K562 (cell line): ENCODE data around the gene ZFX. TPM values are rescaled to one million over a fixed set of nuclear protein-coding genes. Genes with fewer than 3 reads are reported as not detected.

Source experiments
- CTBP1 ChIP-seq: fragments of 450-650 bp; IDR thresholded peaks from 2 replicates; pipeline ENCODE4 v1.6.1; 2016; ENCODE audit warnings: borderline replicate concordance
- NR2C2 ChIP-seq, 2 experiments: fragments of 200-800 bp in 1 of 2; sonication (Bioruptor generic) in 1 of 2; sonication (generic) in 1 of 2; formaldehyde crosslinking in 1 of 2; IDR thresholded peaks; 2 replicates each; pipeline versions ENCODE4 v1.6.1 to v1.8.0; 2016 to 2022; ENCODE audit warnings: mild to moderate bottlenecking in 1 of 2, missing compliant biosample characterization in 1 of 2, missing genetic modification characterization in 1 of 2, missing genetic modification reagents in 1 of 2
- SFPQ ChIP-seq: fragments of 200-400 bp; formaldehyde crosslinking; IDR thresholded peaks from 2 replicates; pipeline ENCODE4 v1.6.1; 2017; ENCODE audit warnings: mild to moderate bottlenecking, low read depth, low read length, moderate library complexity
- SIN3B ChIP-seq: fragments of 450-650 bp; IDR thresholded peaks from 2 replicates; pipeline ENCODE4 v1.6.1; 2017; ENCODE audit warnings: low read depth, mild to moderate bottlenecking, moderate library complexity
- YY1 ChIP-seq, 3 experiments: IDR thresholded peaks; 2 replicates each; pipeline ENCODE4 v1.6.1; 2011; ENCODE audit warnings: low read length in 2 of 3, mild to moderate bottlenecking in 2 of 3, moderate library complexity in 2 of 3, borderline replicate concordance in 1 of 3, control low read depth in 1 of 3, low read depth in 1 of 3; ENCODE audit not compliant: insufficient read depth in 3 of 3, insufficient replicate concordance in 2 of 3, control insufficient read depth in 1 of 3, insufficient read length in 1 of 3; ENCODE audit errors: extremely low read depth in 1 of 3
- ZNF507 ChIP-seq: conservative IDR thresholded peaks from 2 replicates; pipeline ENCODE4 v1.6.1; 2017; ENCODE audit warnings: missing genetic modification characterization, missing compliant biosample characterization
- polyA plus RNA-seq, 8 experiments: library from polyadenylated mRNA; depleted of rRNA in 4 of 8; stranded (reverse) in 5 of 8; unstranded in 3 of 8; fragments of >200 nt; fragmentation: Nextera tagmentation in 2 of 8; fragmentation: Illumina TruSeq in 1 of 8; extraction: Ambion mirVana in 2 of 8; extraction: Trizol in 1 of 8; gene quantifications; 2 replicates each; pipeline versions ENCODE4 v1.2.1 to v1.2.3, GENCODE V29; 2011 to 2014; ENCODE audit warnings: inconsistent platforms in 1 of 8, missing spikeins in 1 of 8
- total RNA-seq, 7 experiments: library from RNA; depleted of rRNA in 6 of 7; stranded (reverse); fragments of >200 nt in 6 of 7; fragmentation: Illumina TruSeq in 2 of 7; extraction: Trizol in 2 of 7; gene quantifications; 2 replicates each; pipeline versions ENCODE4 v1.2.1 to v1.2.3, GENCODE V29; 2011 to 2021; ENCODE audit warnings: low replicate concordance in 1 of 7
- TF ChIP-seq, protein P1 (sequence below): fragments of 200-600 bp; sonication (generic); IDR thresholded peaks from one replicate; pipeline ENCODE4 v1.6.1; 2012; ENCODE audit warnings: mild to moderate bottlenecking, low read depth, low read length, inconsistent platforms

ZFX gene
- total and polyA plus RNA-seq, 9 of the 15 experiments (the other 6 are each of a cell fraction or from before 2014, with no cell fraction given), result 5.3 to 25.2 (median 11.4) TPM

DNA sequence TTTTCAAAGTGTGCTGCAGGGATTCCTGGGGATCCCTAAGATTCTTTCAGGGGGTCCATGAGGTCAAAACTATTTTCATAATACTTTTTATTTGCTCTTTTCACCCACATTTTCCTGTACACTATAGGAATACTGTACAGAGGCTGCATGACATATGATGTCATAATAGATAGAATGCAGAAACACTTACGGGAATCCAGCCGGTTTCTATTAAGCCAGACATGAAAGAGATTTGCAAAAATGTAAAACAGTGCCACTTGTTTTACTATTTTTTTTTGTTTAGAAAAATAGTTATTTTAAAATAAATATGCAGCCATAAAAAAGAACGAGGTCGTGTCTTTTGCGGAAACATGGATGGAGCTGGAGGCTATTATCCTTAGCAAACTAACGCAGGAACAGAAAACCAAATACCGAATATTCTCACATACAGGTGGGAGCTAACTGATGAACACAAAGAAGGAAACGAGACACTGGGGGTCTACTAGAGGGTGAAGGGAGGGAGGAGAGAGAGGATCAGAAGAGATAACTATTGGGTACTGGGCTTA is 5.0 kb downstream of the ZFX start (continued):
- TF ChIP-seq, protein P1, sequence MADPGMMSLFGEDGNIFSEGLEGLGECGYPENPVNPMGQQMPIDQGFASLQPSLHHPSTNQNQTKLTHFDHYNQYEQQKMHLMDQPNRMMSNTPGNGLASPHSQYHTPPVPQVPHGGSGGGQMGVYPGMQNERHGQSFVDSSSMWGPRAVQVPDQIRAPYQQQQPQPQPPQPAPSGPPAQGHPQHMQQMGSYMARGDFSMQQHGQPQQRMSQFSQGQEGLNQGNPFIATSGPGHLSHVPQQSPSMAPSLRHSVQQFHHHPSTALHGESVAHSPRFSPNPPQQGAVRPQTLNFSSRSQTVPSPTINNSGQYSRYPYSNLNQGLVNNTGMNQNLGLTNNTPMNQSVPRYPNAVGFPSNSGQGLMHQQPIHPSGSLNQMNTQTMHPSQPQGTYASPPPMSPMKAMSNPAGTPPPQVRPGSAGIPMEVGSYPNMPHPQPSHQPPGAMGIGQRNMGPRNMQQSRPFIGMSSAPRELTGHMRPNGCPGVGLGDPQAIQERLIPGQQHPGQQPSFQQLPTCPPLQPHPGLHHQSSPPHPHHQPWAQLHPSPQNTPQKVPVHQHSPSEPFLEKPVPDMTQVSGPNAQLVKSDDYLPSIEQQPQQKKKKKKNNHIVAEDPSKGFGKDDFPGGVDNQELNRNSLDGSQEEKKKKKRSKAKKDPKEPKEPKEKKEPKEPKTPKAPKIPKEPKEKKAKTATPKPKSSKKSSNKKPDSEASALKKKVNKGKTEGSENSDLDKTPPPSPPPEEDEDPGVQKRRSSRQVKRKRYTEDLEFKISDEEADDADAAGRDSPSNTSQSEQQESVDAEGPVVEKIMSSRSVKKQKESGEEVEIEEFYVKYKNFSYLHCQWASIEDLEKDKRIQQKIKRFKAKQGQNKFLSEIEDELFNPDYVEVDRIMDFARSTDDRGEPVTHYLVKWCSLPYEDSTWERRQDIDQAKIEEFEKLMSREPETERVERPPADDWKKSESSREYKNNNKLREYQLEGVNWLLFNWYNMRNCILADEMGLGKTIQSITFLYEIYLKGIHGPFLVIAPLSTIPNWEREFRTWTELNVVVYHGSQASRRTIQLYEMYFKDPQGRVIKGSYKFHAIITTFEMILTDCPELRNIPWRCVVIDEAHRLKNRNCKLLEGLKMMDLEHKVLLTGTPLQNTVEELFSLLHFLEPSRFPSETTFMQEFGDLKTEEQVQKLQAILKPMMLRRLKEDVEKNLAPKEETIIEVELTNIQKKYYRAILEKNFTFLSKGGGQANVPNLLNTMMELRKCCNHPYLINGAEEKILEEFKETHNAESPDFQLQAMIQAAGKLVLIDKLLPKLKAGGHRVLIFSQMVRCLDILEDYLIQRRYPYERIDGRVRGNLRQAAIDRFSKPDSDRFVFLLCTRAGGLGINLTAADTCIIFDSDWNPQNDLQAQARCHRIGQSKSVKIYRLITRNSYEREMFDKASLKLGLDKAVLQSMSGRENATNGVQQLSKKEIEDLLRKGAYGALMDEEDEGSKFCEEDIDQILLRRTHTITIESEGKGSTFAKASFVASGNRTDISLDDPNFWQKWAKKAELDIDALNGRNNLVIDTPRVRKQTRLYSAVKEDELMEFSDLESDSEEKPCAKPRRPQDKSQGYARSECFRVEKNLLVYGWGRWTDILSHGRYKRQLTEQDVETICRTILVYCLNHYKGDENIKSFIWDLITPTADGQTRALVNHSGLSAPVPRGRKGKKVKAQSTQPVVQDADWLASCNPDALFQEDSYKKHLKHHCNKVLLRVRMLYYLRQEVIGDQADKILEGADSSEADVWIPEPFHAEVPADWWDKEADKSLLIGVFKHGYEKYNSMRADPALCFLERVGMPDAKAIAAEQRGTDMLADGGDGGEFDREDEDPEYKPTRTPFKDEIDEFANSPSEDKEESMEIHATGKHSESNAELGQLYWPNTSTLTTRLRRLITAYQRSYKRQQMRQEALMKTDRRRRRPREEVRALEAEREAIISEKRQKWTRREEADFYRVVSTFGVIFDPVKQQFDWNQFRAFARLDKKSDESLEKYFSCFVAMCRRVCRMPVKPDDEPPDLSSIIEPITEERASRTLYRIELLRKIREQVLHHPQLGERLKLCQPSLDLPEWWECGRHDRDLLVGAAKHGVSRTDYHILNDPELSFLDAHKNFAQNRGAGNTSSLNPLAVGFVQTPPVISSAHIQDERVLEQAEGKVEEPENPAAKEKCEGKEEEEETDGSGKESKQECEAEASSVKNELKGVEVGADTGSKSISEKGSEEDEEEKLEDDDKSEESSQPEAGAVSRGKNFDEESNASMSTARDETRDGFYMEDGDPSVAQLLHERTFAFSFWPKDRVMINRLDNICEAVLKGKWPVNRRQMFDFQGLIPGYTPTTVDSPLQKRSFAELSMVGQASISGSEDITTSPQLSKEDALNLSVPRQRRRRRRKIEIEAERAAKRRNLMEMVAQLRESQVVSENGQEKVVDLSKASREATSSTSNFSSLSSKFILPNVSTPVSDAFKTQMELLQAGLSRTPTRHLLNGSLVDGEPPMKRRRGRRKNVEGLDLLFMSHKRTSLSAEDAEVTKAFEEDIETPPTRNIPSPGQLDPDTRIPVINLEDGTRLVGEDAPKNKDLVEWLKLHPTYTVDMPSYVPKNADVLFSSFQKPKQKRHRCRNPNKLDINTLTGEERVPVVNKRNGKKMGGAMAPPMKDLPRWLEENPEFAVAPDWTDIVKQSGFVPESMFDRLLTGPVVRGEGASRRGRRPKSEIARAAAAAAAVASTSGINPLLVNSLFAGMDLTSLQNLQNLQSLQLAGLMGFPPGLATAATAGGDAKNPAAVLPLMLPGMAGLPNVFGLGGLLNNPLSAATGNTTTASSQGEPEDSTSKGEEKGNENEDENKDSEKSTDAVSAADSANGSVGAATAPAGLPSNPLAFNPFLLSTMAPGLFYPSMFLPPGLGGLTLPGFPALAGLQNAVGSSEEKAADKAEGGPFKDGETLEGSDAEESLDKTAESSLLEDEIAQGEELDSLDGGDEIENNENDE, result no peak
- TF ChIP-seq YY1 (IDR thresholded peaks at IDR 0.05; ENCODE audit: borderline replicate concordance in 1 of 3, control insufficient read depth in 1 of 3, extremely low read depth in 1 of 3, insufficient read depth in 3 of 3, insufficient read length in 1 of 3, insufficient replicate concordance in 2 of 3, low read depth in 1 of 3, low read length in 2 of 3) (no peak), ZNF507 (tag) (no peak), SFPQ (no peak), CTBP1 (no peak), NR2C2 (CRISPR knock-in tag; IDR thresholded peaks at IDR 0.05) (no peak), NR2C2 (tag; IDR thresholded peaks at IDR 0.05) (no peak), SIN3B (no peak)
